ES-I3 (cell line): Measurements from ENCODE around the gene ENGASE.

Experiments used
- H3K36me3 ChIP-seq: 2 replicates; pipeline ENCODE4 v1.6.1; 2013; ENCODE audit warnings: mild to moderate bottlenecking, low read length, control low read depth, moderate library complexity; ENCODE audit not compliant: insufficient read depth
- H3K4me1 ChIP-seq: 2 replicates; pipeline ENCODE4 v1.6.1; 2013; ENCODE audit warnings: mild to moderate bottlenecking, control low read depth, low read length; ENCODE audit not compliant: insufficient read depth
- H3K9ac ChIP-seq: 2 replicates; pipeline ENCODE4 v1.6.1; 2013; ENCODE audit warnings: low read depth, mild to moderate bottlenecking, low read length, moderate library complexity
- H3K9me3 ChIP-seq: 2 replicates; pipeline ENCODE4 v1.6.1; 2013; ENCODE audit warnings: mild to moderate bottlenecking, low read length, moderate library complexity; ENCODE audit not compliant: control insufficient read depth, insufficient read depth

Gene ENGASE

DNA sequence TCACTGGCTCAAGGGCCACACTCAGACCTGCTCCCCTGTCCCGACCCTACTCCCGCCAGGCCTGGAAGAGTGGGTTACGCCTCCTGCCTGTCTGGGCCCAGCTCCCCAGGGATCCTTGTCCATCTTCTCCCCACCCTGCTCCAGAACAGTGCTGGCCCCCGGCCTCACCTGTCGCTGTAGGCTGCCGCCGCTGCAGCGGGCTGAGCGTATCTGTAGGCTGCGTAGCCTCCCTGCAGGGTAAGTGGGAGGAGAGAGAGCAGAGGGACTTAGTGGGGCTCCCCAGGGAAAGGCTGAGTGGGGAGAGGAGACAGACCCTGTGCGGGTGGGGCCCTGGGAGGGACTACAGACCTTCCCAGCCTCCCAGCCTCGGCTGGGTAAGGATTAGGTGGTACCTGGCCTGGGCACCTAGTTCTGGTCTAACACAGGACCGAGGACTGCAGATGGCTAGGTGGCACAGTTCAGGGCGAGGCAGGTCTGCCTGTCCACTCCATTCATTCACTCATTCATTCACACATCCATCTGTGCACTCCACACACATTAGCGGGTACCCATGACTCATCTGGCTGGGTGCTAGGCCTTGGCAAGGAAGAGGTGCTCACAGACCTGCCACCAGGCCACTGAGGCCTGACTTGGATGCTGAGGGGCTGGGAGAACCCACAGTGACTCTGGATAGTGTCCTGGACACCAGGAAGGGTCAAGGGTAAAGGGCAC lies 20.9 kb downstream of the ENGASE start:
- Histone ChIP-seq H3K36me3 (no peaks in the 10 kb centered on the region), H3K4me1 (peaks cover 6% of the 10 kb centered on the region; the same call in 1 of the 2 replicates), H3K9me3 (no peaks in the 10 kb centered on the region), H3K9ac (no peak overlapping the region)

DNA sequence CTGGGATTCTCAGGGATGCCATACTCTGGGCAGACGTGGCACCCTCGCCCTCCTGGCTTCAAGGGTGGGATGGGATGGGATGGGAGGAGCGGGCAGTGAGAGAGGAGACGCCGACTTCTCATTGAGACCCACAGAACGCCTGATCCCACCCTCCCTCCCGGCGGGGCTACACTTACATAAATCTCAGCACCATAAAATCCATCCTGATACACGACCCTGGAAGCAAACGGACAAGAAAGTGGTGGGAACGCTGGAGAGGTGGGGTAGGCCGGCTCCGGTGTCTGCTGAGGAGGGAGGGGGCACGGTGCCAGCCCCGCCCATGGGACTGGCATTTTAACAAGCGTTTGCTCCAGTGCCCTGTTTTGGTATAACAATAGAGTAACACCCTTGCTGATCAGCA lies 21.9 kb downstream of the ENGASE start:
- Histone ChIP-seq H3K9me3 (no peaks in the 10 kb centered on the region), H3K4me1 (peaks cover 12% of the 10 kb centered on the region; the same call in 1 of the 2 replicates), H3K9ac (peak overlapping the region; percentile 33; the same call in 1 of the 2 replicates), H3K36me3 (no peaks in the 10 kb centered on the region)

DNA sequence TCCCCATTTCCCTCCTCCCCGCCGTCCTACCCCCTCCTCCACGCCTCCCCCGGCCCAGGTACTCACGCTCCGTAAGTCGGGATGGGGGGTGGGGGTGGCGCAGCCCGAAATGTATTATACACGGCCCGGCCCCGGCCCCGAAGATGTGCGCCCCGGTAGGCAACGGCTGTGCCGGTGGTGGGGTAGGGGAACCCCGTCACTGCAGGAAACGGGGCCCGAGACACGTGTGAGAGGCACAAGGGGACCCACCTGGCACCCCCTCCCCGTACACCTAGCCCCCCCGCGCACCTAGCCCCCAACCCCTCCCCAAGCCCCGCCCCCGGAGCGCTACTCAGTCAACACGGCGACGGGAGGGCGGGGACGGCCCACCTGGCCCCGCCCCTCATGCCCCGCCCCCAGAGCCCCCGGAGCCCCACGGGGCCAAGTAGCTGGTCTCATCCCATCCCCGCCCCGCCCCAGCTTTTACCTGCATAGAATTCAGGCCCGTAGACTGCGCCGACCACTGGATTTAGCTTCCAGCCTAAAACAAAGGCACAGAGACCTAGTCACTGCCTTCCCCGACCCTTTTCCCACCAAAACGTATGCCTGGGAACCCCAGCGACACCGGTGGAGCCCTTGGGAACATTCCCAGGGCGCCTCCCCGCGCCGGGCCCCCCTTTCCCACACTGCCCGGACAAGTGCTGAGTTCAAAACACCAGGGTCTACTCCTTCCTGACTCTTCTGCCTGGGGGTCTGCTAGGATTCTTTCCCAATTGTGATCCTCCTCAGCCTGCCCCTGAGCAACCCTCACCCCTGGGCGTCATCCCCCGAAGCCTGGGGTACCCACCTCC lies 22.8 kb downstream of the ENGASE start:
- peak overlapping the region; percentile 33; the same call in 1 of the 2 replicates for H3K9ac ChIP-seq
- peaks cover 12% of the 10 kb centered on the region; the same call in 1 of the 2 replicates for H3K4me1 ChIP-seq
- H3K36me3 ChIP-seq = no peaks in the 10 kb centered on the region
- no peaks in the 10 kb centered on the region for H3K9me3 ChIP-seq

DNA sequence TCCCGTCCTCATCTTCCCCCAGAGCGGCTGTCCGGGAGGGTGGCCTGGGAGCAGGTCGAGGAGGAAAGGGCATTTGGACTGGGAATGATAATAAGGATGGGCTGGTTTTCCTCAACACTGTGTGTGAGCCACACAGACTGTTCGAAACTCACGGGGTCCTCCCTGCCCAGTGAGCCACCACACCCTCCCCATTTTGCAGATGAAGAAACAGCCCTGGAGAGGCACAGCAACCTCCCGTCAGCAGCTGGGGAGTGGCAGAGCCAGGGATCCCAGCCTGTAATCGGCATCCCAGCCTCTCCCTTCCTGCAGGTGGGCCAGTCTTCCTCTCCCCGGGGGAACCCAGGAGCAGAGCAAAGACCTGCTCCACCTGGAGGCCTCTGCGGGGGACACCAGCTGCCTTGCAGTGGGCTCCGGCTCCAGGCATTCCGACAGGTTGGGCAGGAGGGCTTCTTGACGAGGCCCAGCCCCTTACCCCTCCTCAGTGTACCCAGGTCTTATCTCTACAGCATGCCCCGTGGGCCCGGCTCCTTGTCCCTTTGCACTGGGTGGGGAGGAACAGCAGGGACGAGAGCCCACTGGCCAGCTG lies 23.8 kb downstream of the ENGASE start:
- Histone ChIP-seq H3K9ac (no peak overlapping the region), H3K9me3 (no peaks in the 10 kb centered on the region), H3K4me1 (peaks cover 12% of the 10 kb centered on the region; the same call in 1 of the 2 replicates), H3K36me3 (no peaks in the 10 kb centered on the region)

DNA sequence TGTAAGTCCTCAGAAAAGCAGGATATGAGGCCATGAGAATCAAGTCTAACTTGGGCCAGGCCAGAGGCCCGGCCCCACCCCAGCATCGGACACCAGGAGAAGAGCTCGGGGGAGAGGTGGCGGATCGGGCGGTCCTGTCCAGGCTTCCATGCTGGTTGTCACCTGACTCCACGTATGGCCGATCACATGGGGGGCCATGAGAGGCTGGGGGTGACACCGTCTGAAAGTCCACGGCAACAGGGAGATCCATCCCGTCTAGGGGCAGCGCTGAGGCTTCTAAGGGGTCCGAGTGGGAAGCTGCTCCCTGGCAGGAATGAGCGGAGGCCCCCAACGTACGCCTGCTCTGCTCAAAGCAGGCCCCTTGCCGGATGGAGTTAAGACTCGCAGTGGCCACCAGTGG lies 25.8 kb downstream of the ENGASE start:
- Histone ChIP-seq H3K36me3 (no peaks in the 10 kb centered on the region), H3K9ac (no peak overlapping the region), H3K4me1 (peaks cover 12% of the 10 kb centered on the region; the same call in 1 of the 2 replicates), H3K9me3 (no peaks in the 10 kb centered on the region)

DNA sequence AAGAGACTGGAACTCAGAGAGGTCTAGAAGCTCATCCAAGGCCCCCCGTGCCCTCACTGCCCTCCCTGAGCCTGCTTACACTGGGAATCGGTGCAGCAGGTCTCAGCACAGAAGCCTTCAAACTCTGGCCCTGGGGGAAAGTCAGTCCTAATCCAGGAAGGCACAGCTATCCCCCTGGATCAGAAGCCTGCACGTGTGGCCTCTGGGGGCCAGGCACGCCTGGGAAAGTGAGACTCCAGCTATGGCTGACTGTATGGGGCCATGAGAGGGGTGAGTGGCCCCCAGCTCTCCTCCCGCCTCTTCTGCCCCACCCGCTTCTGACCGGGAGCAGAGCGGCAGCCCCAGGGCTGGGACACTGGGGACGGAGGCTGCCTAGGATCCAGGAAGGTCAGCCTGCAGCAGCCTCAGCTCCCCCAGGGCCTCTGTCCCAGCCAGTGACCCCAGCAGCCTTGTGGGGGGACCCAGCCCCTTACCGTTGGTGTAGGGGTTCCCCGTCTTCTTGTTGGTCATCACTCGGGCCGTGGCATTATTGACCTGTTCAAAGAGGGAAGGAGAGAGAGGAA lies 26.6 kb downstream of the ENGASE start:
- H3K4me1 ChIP-seq = peaks cover 12% of the 10 kb centered on the region; the same call in 1 of the 2 replicates
- H3K9me3 ChIP-seq = no peaks in the 10 kb centered on the region
- no peak overlapping the region for H3K9ac ChIP-seq
- no peaks in the 10 kb centered on the region for H3K36me3 ChIP-seq

DNA sequence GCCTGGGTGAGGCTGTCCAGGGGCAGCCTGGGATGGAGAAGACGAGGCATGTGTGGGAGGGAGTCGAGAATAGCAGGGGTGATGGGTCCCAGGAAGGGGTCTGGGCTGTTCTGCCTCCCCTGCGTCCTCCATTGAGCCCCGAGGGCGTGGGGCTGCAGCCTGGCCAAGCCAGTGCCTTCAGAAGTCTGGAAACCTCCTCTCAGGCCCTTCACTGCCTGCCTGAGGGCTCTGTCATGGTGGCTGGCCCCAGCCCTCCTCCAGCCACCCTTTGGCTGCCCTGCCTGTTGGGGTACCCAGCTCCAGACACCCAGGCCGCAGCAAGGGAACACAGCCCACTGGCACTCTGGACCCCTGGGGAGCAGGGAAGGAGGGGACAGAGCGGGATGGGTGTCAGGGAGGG lies 27.6 kb downstream of the ENGASE start:
- H3K36me3 ChIP-seq = no peaks in the 10 kb centered on the region
- H3K9me3 ChIP-seq = no peaks in the 10 kb centered on the region
- no peak overlapping the region for H3K9ac ChIP-seq
- peaks cover 12% of the 10 kb centered on the region; the same call in 1 of the 2 replicates for H3K4me1 ChIP-seq

DNA sequence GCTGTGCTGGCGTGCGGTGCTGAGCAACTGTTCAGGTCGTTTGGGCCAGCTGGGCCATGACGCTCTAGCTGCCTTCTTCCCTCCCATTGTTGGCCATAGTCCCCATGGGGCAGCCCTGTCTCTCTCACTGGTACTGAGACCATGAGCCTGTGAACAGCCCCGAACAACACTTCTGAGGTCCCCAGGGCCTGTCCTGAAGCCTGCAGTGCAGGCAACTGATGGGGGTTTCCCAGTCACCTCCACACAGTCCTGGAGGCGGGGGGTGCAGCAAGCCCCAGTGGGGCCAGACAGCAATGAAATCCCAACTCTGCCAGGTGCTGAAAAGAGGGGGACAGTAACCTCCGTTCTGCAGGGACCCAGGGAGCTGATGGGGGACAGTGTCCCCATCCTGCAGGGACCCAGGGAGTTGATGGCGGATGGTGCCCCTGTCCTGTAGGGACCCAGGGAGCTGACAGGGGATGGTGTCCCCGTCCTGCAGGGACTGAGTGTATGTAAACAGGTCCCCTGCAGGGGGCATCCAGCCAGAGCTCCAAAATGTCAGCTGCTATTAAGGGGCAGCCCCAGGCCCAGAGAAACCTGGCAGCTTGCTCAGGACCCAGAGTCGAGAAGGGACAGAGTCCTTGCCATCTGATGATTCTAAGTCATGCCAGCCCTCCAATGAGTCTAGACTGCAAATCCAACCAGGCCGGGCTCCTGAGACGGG lies 30.4 kb downstream of the ENGASE start:
- peaks cover 5% of the 10 kb centered on the region; the same call in 1 of the 2 replicates for H3K4me1 ChIP-seq
- H3K36me3 ChIP-seq = no peaks in the 10 kb centered on the region
- no peak overlapping the region for H3K9ac ChIP-seq
- H3K9me3 ChIP-seq = no peaks in the 10 kb centered on the region

DNA sequence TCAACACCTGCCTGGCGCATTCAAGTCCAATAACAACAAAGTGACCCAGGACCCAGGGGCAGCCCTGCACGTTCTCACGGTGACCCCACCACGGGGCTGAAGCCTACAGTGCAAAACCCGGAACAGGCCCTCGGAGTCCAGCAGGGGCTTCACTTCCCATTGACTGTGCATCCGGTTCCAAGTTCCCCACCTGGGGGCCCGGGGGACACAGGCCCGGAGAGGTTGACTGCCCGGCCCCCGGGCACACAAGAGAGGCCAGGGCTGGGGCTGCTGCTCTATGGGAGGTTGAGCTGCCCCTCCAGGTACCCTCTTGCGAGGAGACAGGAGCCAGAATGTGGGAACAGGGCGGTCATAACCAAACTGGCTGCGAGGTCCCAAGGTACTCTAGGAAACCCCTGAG lies 31.3 kb downstream of the ENGASE start:
- no peaks in the 10 kb centered on the region for H3K36me3 ChIP-seq
- peaks cover 3% of the 10 kb centered on the region; the same call in 1 of the 2 replicates for H3K4me1 ChIP-seq
- no peak overlapping the region for H3K9ac ChIP-seq
- H3K9me3 ChIP-seq = no peaks in the 10 kb centered on the region

DNA sequence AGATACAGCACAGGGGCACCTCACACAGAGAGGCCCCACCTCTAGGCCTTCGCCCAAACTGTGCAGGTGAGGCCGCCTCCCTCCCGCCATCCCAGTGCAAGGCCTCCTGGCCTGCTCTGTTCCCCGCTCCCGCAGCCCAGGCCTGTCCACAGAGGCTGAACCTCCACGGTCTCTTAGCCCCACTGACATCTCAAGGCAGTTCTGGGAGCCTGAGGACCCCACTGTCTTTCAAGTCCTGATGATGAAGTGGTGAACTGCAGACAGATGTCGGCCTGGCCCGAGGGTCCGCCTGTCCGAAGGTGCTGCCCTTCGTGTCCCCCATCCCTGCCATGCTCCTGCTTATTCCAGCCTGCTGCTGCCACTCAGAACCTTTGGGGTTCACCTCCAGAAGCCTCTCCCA lies 32.3 kb downstream of the ENGASE start:
- H3K36me3 ChIP-seq = no peaks in the 10 kb centered on the region
- H3K9ac ChIP-seq = no peak overlapping the region
- H3K9me3 ChIP-seq = no peaks in the 10 kb centered on the region
- no peaks in the 10 kb centered on the region for H3K4me1 ChIP-seq

DNA sequence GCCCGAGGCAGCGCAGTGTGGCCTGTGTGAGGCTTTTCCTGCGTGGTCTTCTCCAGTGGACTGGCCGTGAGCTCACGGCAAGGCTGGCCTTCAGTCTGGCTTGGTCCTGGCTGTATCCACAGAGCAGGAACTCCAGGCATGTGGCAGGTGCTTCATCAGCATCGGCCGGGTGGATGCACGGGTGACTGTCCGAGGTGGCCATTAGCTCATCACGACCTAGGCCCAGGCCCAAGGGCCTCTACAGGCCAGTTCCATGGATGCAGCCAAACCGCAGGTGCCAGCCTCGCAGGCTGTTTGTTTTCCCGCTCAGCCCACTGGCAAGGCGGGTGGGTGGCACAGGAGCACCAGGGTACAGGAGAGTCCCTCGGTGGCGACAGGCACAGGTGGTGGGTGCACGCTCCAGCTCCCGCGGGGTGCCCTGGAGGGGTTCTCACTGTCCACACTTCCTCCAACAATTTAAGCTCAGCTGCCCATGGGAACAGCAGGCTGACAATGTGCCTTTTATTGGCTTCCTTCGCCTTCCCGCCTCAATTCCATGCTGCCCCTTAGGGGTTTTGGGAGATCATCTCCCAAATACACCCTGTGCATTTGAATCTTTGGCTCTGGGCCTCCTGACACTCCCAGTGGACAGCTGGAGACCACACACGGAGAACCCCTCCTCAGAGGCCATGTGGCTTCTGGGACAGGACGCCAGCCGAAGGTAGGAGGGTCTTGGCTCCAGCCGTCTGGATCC lies 33.0 kb downstream of the ENGASE start:
- H3K9me3 ChIP-seq = no peaks in the 10 kb centered on the region
- no peaks in the 10 kb centered on the region for H3K4me1 ChIP-seq
- H3K9ac ChIP-seq = no peak overlapping the region
- H3K36me3 ChIP-seq = no peaks in the 10 kb centered on the region

DNA sequence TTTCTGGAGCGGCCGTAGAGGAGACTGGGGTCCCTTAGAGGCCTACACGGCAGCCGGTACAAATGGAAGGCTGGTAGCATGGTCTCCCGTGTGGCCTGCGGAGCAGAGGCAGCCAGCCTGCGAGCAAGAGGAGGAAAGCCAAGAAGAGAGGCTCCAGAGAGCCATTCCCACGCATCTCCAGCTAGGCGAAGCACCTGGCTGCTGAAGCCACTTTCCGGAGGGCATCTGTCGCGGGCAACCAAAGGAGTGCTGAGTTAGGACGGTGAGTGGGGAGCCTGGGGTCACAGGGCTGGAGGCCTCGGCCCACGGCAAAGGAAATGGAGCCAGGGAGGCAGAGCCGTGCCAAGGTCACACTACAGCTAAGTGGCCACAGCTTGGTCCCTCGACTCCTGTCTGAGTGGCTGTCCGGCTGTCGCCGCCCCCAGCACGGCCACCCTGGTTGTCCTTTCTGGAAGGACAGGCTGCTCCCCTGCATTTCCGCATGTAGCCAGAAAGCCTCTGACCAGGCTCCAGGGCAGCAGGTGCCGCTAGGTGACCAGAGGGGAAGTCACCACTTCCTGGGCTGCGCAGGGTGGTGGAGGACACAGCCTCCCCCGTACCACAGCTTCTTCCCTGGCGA lies 33.7 kb downstream of the ENGASE start:
- Histone ChIP-seq H3K9ac (no peak overlapping the region), H3K9me3 (no peaks in the 10 kb centered on the region), H3K36me3 (no peaks in the 10 kb centered on the region), H3K4me1 (no peaks in the 10 kb centered on the region)

DNA sequence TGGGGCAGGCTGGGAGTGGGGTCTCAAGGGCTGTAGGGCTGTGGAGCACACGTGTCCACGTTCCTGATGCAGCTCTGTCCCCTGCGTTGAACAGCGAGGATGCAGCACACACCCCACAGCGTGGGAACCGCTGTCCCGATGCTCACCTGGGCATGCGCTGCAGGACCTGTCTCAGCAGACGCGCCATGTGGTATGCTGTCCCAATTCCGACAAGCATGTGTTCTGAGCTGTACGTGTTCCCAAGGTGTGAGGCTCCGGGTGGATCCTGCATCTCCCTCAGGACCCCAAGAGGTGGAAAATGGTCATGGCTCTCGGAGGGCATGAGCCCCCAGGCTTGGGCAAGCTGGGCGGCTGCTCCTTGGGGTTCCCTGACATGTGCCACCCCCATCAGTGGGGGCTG lies 34.2 kb downstream of the ENGASE start:
- Histone ChIP-seq H3K9ac (no peak overlapping the region), H3K4me1 (no peaks in the 10 kb centered on the region), H3K36me3 (no peaks in the 10 kb centered on the region), H3K9me3 (no peaks in the 10 kb centered on the region)
